ENCODE results near the gene CCDC191.

The CCDC191 gene

DNA sequence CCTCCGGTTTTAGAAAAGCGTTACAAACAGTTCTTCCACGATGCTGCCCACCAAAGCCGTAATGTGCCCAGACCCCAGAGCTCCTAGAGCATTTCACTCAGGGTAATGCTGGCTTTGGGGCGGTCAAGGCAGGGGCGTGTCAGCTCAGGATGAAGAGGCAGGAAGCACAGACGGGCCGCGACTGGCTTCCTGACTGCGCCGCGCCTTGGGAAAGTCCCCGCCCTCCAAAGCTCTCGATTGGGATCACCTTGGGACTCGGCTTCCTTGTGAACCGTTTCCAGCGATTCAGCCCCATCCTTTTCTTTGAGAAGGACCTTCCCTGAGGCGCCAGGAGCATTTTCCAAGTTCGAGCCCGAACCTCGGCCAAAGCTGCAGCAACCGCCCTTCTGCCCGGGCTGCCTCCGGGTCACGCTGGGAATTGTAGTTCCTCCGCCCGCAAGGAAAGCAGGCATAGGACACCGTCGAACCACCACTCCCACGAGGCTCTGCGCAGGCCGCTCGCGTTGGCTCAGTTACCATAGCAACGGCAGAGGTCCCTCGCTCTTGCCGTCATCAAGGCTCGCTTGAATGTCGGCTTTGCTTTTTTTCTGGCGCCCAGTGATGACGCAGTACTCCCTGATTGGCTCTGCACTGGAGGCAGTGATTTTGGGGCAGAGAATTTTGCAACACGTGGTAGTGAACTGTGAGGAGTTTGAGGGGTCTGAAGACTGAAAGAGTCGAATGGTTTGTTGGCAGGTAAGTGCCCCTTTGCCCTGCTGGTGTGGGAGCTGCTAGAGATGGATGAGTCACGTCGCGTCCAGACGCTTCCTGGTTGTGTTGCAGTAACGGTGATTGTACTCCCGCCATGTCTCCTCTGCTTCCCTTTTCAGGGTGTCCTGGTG, at the start of gene CCDC191, which contains the start of gene QTRT2 (continued):
- TF ChIP-seq ATF2 (tag by site-specific recombination; IDR thresholded peaks at IDR 0.05; ENCODE audit: low read depth) (peak; percentile 9; the same call in 1 of the 2 replicates), ZNF433 (tag by site-specific recombination; IDR thresholded peaks at IDR 0.05; ENCODE audit: low read depth) (no peak), YY1 (tag by site-specific recombination; IDR thresholded peaks at IDR 0.05) (peak; percentile 49; the same call in 1 of the 2 replicates), ZNF132 (tag by site-specific recombination; IDR thresholded peaks at IDR 0.05; ENCODE audit: borderline replicate concordance) (no peak), KLF9 (tag by site-specific recombination; IDR thresholded peaks at IDR 0.05; ENCODE audit: low read depth) (peak; percentile 74; the same call in 1 of the 2 replicates), YY2 (tag by site-specific recombination; IDR thresholded peaks at IDR 0.05) (peak; percentile 59), ZNF830 (tag by site-specific recombination; IDR thresholded peaks at IDR 0.05; ENCODE audit: low read depth) (no peak), ZNF596 (tag by site-specific recombination; IDR thresholded peaks at IDR 0.05) (no peak), ZNF138 (tag by site-specific recombination; IDR thresholded peaks at IDR 0.05; ENCODE audit: borderline replicate concordance) (no peak), SCRT1 (tag by site-specific recombination; IDR thresholded peaks at IDR 0.05; ENCODE audit: borderline replicate concordance) (peak; percentile 77; the same call in 1 of the 2 replicates), ZNF423 (tag by site-specific recombination; IDR thresholded peaks at IDR 0.05) (no peak), SP2 (tag by site-specific recombination; IDR thresholded peaks at IDR 0.05) (peak; percentile 82), ZNF629 (tag by site-specific recombination; IDR thresholded peaks at IDR 0.05) (peak; percentile 79), ZNF580 (tag by site-specific recombination; IDR thresholded peaks at IDR 0.05) (no peak), ZNF133 (tag by site-specific recombination; IDR thresholded peaks at IDR 0.05) (no peak), PRDM10 (tag by site-specific recombination; IDR thresholded peaks at IDR 0.05) (peak; percentile 92), ZNF184 (tag by site-specific recombination; IDR thresholded peaks at IDR 0.05) (no peak), ZSCAN30 (tag by site-specific recombination; IDR thresholded peaks at IDR 0.05) (peak; percentile 47; the same call in 1 of the 2 replicates), ZFP69B (tag by site-specific recombination; IDR thresholded peaks at IDR 0.05) (peak; percentile 41; the same call in 1 of the 2 replicates), ZNF10 (tag by site-specific recombination; IDR thresholded peaks at IDR 0.05) (no peak), ZNF654 (tag by site-specific recombination; IDR thresholded peaks at IDR 0.05; ENCODE audit: low read depth) (no peak), GLI4 (tag by site-specific recombination; IDR thresholded peaks at IDR 0.05) (no peak), ZNF157 (tag by site-specific recombination; IDR thresholded peaks at IDR 0.05) (no peak), ZNF571 (tag by site-specific recombination; IDR thresholded peaks at IDR 0.05) (no peak)
- TF ChIP-seq, protein P1, sequence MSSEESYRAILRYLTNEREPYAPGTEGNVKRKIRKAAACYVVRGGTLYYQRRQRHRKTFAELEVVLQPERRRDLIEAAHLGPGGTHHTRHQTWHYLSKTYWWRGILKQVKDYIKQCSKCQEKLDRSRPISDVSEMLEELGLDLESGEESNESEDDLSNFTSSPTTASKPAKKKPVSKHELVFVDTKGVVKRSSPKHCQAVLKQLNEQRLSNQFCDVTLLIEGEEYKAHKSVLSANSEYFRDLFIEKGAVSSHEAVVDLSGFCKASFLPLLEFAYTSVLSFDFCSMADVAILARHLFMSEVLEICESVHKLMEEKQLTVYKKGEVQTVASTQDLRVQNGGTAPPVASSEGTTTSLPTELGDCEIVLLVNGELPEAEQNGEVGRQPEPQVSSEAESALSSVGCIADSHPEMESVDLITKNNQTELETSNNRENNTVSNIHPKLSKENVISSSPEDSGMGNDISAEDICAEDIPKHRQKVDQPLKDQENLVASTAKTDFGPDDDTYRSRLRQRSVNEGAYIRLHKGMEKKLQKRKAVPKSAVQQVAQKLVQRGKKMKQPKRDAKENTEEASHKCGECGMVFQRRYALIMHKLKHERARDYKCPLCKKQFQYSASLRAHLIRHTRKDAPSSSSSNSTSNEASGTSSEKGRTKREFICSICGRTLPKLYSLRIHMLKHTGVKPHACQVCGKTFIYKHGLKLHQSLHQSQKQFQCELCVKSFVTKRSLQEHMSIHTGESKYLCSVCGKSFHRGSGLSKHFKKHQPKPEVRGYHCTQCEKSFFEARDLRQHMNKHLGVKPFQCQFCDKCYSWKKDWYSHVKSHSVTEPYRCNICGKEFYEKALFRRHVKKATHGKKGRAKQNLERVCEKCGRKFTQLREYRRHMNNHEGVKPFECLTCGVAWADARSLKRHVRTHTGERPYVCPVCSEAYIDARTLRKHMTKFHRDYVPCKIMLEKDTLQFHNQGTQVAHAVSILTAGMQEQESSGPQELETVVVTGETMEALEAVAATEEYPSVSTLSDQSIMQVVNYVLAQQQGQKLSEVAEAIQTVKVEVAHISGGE (tag by site-specific recombination; conservative IDR thresholded peaks at IDR 0.05; ENCODE audit: low read depth) = peak; percentile 41
- TF ChIP-seq, protein P2, sequence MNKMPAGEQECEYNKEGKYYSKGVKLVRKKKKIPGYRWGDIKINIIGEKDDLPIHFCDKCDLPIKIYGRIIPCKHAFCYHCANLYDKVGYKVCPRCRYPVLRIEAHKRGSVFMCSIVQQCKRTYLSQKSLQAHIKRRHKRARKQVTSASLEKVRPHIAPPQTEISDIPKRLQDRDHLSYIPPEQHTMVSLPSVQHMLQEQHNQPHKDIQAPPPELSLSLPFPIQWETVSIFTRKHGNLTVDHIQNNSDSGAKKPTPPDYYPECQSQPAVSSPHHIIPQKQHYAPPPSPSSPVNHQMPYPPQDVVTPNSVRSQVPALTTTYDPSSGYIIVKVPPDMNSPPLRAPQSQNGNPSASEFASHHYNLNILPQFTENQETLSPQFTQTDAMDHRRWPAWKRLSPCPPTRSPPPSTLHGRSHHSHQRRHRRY (tag by site-specific recombination; IDR thresholded peaks at IDR 0.05) = no peak
- TF ChIP-seq, protein P3, sequence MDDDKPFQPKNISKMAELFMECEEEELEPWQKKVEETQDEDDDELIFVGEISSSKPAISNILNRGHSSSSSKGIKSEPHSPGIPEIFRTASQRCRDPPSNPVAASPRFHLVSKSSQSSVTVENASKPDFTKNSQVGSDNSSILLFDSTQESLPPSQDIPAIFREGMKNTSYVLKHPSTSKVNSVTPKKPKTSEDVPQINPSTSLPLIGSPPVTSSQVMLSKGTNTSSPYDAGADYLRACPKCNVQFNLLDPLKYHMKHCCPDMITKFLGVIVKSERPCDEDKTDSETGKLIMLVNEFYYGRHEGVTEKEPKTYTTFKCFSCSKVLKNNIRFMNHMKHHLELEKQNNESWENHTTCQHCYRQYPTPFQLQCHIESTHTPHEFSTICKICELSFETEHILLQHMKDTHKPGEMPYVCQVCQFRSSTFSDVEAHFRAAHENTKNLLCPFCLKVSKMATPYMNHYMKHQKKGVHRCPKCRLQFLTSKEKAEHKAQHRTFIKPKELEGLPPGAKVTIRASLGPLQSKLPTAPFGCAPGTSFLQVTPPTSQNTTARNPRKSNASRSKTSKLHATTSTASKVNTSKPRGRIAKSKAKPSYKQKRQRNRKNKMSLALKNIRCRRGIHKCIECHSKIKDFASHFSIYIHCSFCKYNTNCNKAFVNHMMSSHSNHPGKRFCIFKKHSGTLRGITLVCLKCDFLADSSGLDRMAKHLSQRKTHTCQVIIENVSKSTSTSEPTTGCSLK (tag by site-specific recombination; IDR thresholded peaks at IDR 0.05) = no peak
